IMR-90 (cell line): ENCODE measurements around the gene HDAC2. TPM values are rescaled to one million over a fixed set of nuclear protein-coding genes. Genes with fewer than 3 reads are reported as not detected.
"Not testable (repeated sequence)": the region's sequence is repeated elsewhere in the genome, so short reads cannot be mapped to it uniquely, and the experiment has no call there.

Experiments
- ATAC-seq: fragments of 200-7000 bp; cut with Tn5 transposase; 2 replicates; pipeline ENCODE4 v1.9.1; 2020; ENCODE audit warnings: low read depth, mild to moderate bottlenecking, moderate library complexity
- BruUV-seq: library from RNA; stranded (reverse); fragments of 400-500 nt; replicated peaks from 2 replicates; lab custom pipeline; 2021; lab: Mats Ljungman, UMichigan
- CTCF ChIA-PET: fragments of 300-600 bp; formaldehyde crosslinking; extraction: SDS; loops from one replicate; lab custom pipeline; 2021; ENCODE audit warnings: antibody characterized with exemption; lab: Yijun Ruan, JAX
- POLR2A ChIA-PET: fragments of 300-600 bp; sonication (Branson Sonifier 250); formaldehyde crosslinking; loops from one replicate; lab custom pipeline; 2022; ENCODE audit warnings: antibody characterized with exemption; ENCODE audit not compliant: unreplicated experiment; lab: Charles Lee
- DNase-seq: peaks from one replicate; pipeline ENCODE4 v3.0.0; 2013
- H2AFZ ChIP-seq: replicated peaks from 2 replicates; pipeline ENCODE3; 2013; ENCODE audit warnings: low read length, mild to moderate bottlenecking; ENCODE audit not compliant: poor library complexity
- H2AK5ac ChIP-seq: 2 replicates; pipeline ENCODE4 v1.6.1; 2013; ENCODE audit warnings: low read depth, low read length, inconsistent platforms
- H2AK9ac ChIP-seq: replicated peaks from 2 replicates; pipeline ENCODE3; 2013; ENCODE audit warnings: mild to moderate bottlenecking, low read depth, low read length, moderate library complexity; ENCODE audit not compliant: poor library complexity
- H2BK120ac ChIP-seq: 2 replicates; pipeline ENCODE4 v1.6.1; 2013; ENCODE audit warnings: low read depth, low read length, inconsistent platforms
- H2BK15ac ChIP-seq: 3 replicates; pipeline ENCODE4 v1.6.1; 2013; ENCODE audit warnings: low read depth, low read length, inconsistent platforms
- H2BK20ac ChIP-seq: 2 replicates; pipeline ENCODE4 v1.6.1; 2013; ENCODE audit warnings: low read depth, mild to moderate bottlenecking, inconsistent platforms, low read length, moderate library complexity
- H2BK5ac ChIP-seq: 2 replicates; pipeline ENCODE4 v1.6.1; 2013; ENCODE audit warnings: mild to moderate bottlenecking, low read depth, low read length, inconsistent platforms; ENCODE audit not compliant: poor library complexity, severe bottlenecking
- H3K14ac ChIP-seq: replicated peaks from 2 replicates; pipeline ENCODE4 v1.6.1; 2013; ENCODE audit warnings: low read depth, low read length, inconsistent platforms
- H3K18ac ChIP-seq: 2 replicates; pipeline ENCODE4 v1.6.1; 2013; ENCODE audit warnings: low read depth, low read length, control low read depth
- H3K23ac ChIP-seq: 2 replicates; pipeline ENCODE4 v1.6.1; 2013; ENCODE audit warnings: low read depth, low read length, inconsistent platforms
- H3K27ac ChIP-seq: 2 replicates; pipeline ENCODE4 v1.5.1; 2013; ENCODE audit warnings: mild to moderate bottlenecking, control low read depth, low read length; ENCODE audit not compliant: insufficient read depth
- H3K27me3 ChIP-seq: 2 replicates; pipeline ENCODE4 v1.6.1; 2013; ENCODE audit warnings: low read length; ENCODE audit not compliant: control insufficient read depth, insufficient read depth
- H3K36me3 ChIP-seq: 2 replicates; pipeline ENCODE4 v1.6.1; 2013; ENCODE audit warnings: low read length, mixed read lengths; ENCODE audit not compliant: control insufficient read depth, insufficient read depth
- H3K4ac ChIP-seq: 2 replicates; pipeline ENCODE4 v1.6.1; 2013; ENCODE audit warnings: low read depth, low read length, inconsistent platforms
- H3K4me1 ChIP-seq: 2 replicates; pipeline ENCODE4 v1.6.1; 2013; ENCODE audit warnings: low read length, mixed read lengths; ENCODE audit not compliant: control insufficient read depth, insufficient read depth
- H3K4me2 ChIP-seq: 2 replicates; pipeline ENCODE4 v1.6.1; 2013; ENCODE audit warnings: low read depth, mild to moderate bottlenecking, control low read depth, low read length, moderate library complexity
- H3K4me3 ChIP-seq: 2 replicates; pipeline ENCODE4 v1.5.1; 2013; ENCODE audit warnings: low read depth, mild to moderate bottlenecking, control low read depth, low read length, moderate library complexity; ENCODE audit not compliant: insufficient read depth
- H3K56ac ChIP-seq: 2 replicates; pipeline ENCODE4 v1.6.1; 2013; ENCODE audit warnings: low read length, inconsistent platforms; ENCODE audit not compliant: insufficient read depth; ENCODE audit errors: extremely low read depth
- H3K79me1 ChIP-seq, 2 experiments: 2 replicates each; pipeline ENCODE4 v1.6.1; 2013; ENCODE audit warnings: low read length in 2 of 2, inconsistent platforms in 1 of 2, low read depth in 1 of 2
- H3K9ac ChIP-seq: 2 replicates; pipeline ENCODE4 v1.6.1; 2013; ENCODE audit warnings: low read depth, low read length, control low read depth
- H3K9me1 ChIP-seq: 2 replicates; pipeline ENCODE4 v1.6.1; 2013; ENCODE audit warnings: low read length, inconsistent platforms; ENCODE audit not compliant: insufficient read depth
- H3K9me3 ChIP-seq: 2 replicates; pipeline ENCODE4 v1.6.1; 2013; ENCODE audit warnings: low read length; ENCODE audit not compliant: control insufficient read depth, insufficient read depth
- H4K20me1 ChIP-seq: 2 replicates; pipeline ENCODE4 v1.6.1; 2013; ENCODE audit warnings: low read length, inconsistent platforms; ENCODE audit not compliant: insufficient read depth
- H4K5ac ChIP-seq: 2 replicates; pipeline ENCODE4 v1.6.1; 2013; ENCODE audit warnings: mild to moderate bottlenecking, low read depth, low read length, control low read depth
- H4K8ac ChIP-seq, 2 experiments: 2 replicates each; pipeline ENCODE4 v1.6.1; 2013; ENCODE audit warnings: low read depth in 2 of 2, low read length in 2 of 2, control low read depth in 1 of 2, inconsistent platforms in 1 of 2
- H4K91ac ChIP-seq: 2 replicates; pipeline ENCODE4 v1.6.1; 2013; ENCODE audit warnings: low read depth, low read length, inconsistent platforms; ENCODE audit not compliant: insufficient read depth
- MXI1 ChIP-seq: IDR thresholded peaks from 2 replicates; pipeline ENCODE4 v1.6.1; 2012; ENCODE audit warnings: low read depth, mild to moderate bottlenecking, low read length, moderate library complexity, borderline replicate concordance
- WGBS, 2 experiments: methylation state at CpG; one replicate each; pipeline versions ENCODE4 v1.1.5 to v1.1.7; 2013; ENCODE audit warnings: missing lambda C conversion rate in 2 of 2; ENCODE audit not compliant: insufficient read length in 1 of 2; ENCODE audit errors: extremely low coverage in 2 of 2; 5-methylcytosine and 5-hydroxymethylcytosine counted together
- dilution Hi-C: fragments of 300-500 bp; cut with HindIII; formaldehyde crosslinking; loops from one replicate; pipeline ENCODE4 v1.14.3; 2018; ENCODE audit warnings: low sequenced_read_pairs; ENCODE audit not compliant: unreplicated experiment
- in situ Hi-C: fragments of 300-500 bp; cut with MboI; formaldehyde crosslinking; loops from 3 replicates; pipeline ENCODE4 v1.14.3; 2019; ENCODE audit warnings: low sequenced_read_pairs, inconsistent platforms, mixed read lengths
- intact Hi-C: fragments of 100-400 bp; cut with micrococcal nuclease; formaldehyde crosslinking; loops from 2 replicates; pipeline ENCODE4 v1.10.0; 2022
- polyA plus RNA-seq, 3 experiments: library from polyadenylated mRNA; depleted of rRNA; stranded (reverse); fragments of >200 nt; gene quantifications; 2 replicates each; pipeline ENCODE4 v1.2.3, GENCODE V29; 2012; ENCODE audit warnings: low replicate concordance in 1 of 3
- total RNA-seq: library from RNA; depleted of rRNA; stranded (reverse); fragments of >200 nt; gene quantifications from 2 replicates; pipeline ENCODE4 v1.2.3, GENCODE V29; 2012
- TF ChIP-seq, protein P1 (sequence below): fragments of 150-350 bp; IDR thresholded peaks from 2 replicates; pipeline ENCODE4 v1.6.1; 2017; ENCODE audit warnings: mild to moderate bottlenecking, antibody characterized with exemption, low read length, low read depth

Gene HDAC2
- total and polyA plus RNA-seq, 2 of the 4 experiments (the other 2 are of a cell fraction) = 72.6 to 122 TPM

DNA sequence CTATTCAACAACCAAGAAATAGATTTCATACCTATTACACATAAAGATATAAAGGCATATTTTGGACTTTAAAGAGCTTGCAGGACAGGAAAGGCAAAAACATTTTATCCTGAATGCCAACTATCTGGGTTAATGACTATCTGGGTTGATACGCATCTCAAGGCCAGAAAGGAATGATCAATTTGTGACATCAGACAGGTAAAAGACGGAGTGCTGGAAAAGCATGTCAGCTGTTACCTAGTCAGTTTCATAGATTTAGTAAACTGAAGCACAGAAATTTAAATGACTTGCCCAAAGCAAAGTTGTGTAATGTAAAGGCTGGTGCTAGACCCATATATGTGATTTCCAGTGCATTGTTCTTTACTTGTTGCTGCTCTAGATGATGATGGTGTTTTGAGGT, 36.8 kb downstream of the HDAC2 start (continued):
- TF ChIP-seq, protein P1, sequence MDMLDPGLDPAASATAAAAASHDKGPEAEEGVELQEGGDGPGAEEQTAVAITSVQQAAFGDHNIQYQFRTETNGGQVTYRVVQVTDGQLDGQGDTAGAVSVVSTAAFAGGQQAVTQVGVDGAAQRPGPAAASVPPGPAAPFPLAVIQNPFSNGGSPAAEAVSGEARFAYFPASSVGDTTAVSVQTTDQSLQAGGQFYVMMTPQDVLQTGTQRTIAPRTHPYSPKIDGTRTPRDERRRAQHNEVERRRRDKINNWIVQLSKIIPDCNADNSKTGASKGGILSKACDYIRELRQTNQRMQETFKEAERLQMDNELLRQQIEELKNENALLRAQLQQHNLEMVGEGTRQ = no peak
- TF ChIP-seq MXI1 = no peak

- H2AFZ ChIP-seq, H2BK20ac ChIP-seq, H4K91ac ChIP-seq, H3K79me1 ChIP-seq, ATAC-seq, H3K9me3 ChIP-seq, H3K18ac ChIP-seq, H3K14ac ChIP-seq, DNase-seq, in situ Hi-C loops, H2BK15ac ChIP-seq, H4K8ac ChIP-seq, H3K4me2 ChIP-seq, H4K20me1 ChIP-seq, CTCF ChIA-PET, H2BK5ac ChIP-seq, H3K9ac ChIP-seq, H2BK120ac ChIP-seq, H3K9me1 ChIP-seq, H2AK9ac ChIP-seq, H2AK5ac ChIP-seq, H3K56ac ChIP-seq, H3K4me3 ChIP-seq, H4K5ac ChIP-seq, H3K36me3 ChIP-seq, H3K27me3 ChIP-seq, H3K23ac ChIP-seq, H3K4me1 ChIP-seq, H3K4ac ChIP-seq, H3K27ac ChIP-seq, POLR2A ChIA-PET, intact Hi-C loops, dilution Hi-C loops, BruUV-seq: not testable (repeated sequence)
- WGBS, 2 experiments = 98% methylated on average over 9 of the region's 23 CpGs; no CpG with 5 or more reads in 1 of the 2 experiments
These were observed 39.0 kb downstream of the HDAC2 start for GRCh38 chr6:113931907-113932306.
